NOMO-1 treated with dmso at 0.1 percent for 144 hours (cell line): ENCODE data around the gene DCST1.

Source experiments
- DNase-seq: peaks from one replicate; lab custom pipeline; 2025; ENCODE audit not compliant: unreplicated experiment; lab: John Stamatoyannopoulos, UW

Gene DCST1

GRCh38 chr1:155051777-155052398 is 18.3 kb downstream of the DCST1 start:
- DNase-seq, result no peak

GRCh38 chr1:155052439-155053395 is 19.1 kb downstream of the DCST1 start:
- DNase-seq, result no peak

- DNase-seq, result no peak
Measured at GRCh38 chr1:155053531-155054105, 20.0 kb downstream of the DCST1 start.

GRCh38 chr1:155057104-155057503 is 23.5 kb downstream of the DCST1 start:
- DNase-seq, result no peak

GRCh38 chr1:155057788-155058211 is 24.2 kb downstream of the DCST1 start:
- no peak for DNase-seq

GRCh38 chr1:155060736-155061135 is 27.1 kb downstream of the DCST1 start:
- no peak for DNase-seq

- peak; percentile 39 for DNase-seq
Measured at GRCh38 chr1:155061381-155062150, 27.9 kb downstream of the DCST1 start.

- no peak for DNase-seq
Measured at GRCh38 chr1:155062151-155062686, 28.6 kb downstream of the DCST1 start.

- DNase-seq, result peak; percentile 29
Measured at GRCh38 chr1:155062702-155063411, 29.2 kb downstream of the DCST1 start.

- peak; percentile 98 for DNase-seq
Measured at GRCh38 chr1:155063550-155064110, 30.0 kb downstream of the DCST1 start, which contains the start of gene EFNA4. TSS of gene EFNA4 (plus strand) at chr1:155063740. CDS start at chr1:155063824, 84 bp downstream.

- DNase-seq, result no peak
Measured at GRCh38 chr1:155064111-155064831, 30.6 kb downstream of the DCST1 start.

- no peak for DNase-seq
Measured at GRCh38 chr1:155064832-155065429, 31.3 kb downstream of the DCST1 start.

GRCh38 chr1:155066777-155067176 is 33.2 kb downstream of the DCST1 start:
- DNase-seq, result no peak

GRCh38 chr1:155068599-155068998 is 35.0 kb downstream of the DCST1 start:
- DNase-seq, result no peak

GRCh38 chr1:155069551-155070157 is 36.0 kb downstream of the DCST1 start:
- DNase-seq, result no peak

GRCh38 chr1:155070158-155070621 is 36.6 kb downstream of the DCST1 start:
- no peak for DNase-seq

- DNase-seq, result peak; percentile 71
Measured at GRCh38 chr1:155070721-155071569, 37.3 kb downstream of the DCST1 start.
